ENCODE measurements around the gene CSNK1A1.
"Not testable (repeated sequence)": the region's sequence is repeated elsewhere in the genome, so short reads cannot be mapped to it uniquely, and the experiment has no call there.

Gene CSNK1A1

GRCh38 chr5:149572170-149572569 is 20.9 kb upstream of the CSNK1A1 start:
- no peak for DNase-seq

- DNase-seq = no peak
Measured at GRCh38 chr5:149567226-149567625, 16.0 kb upstream of the CSNK1A1 start.

DNA sequence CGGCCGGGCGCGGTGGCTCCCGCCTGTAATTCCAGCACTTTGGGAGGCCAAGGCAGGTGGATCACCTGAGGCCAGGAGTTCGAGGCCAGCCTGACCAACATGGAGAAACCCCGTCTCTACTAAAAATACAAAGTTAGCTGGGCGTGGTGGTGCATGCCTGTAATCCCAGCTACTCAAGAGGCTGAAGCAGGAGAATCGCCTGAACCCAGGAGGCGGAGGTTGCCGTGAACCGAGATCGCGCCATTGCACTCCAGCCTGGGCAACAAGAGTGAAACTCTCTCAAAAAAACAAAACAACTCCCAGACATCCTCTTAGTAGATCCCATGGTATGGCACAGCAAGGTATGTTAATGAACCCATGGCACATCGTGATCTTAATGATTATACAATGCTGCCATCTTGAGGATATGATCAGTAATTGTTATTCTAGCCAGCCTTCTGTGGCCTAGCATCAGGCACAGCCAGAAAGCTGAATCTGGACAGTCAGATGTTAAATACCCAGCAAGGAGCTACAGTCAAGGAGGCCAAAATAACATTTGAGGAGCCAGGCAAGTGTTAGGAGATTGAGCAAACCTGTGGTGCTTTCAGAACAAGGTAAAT is 13.4 kb upstream of the CSNK1A1 start:
- DNase-seq = peak; percentile 62

DNA sequence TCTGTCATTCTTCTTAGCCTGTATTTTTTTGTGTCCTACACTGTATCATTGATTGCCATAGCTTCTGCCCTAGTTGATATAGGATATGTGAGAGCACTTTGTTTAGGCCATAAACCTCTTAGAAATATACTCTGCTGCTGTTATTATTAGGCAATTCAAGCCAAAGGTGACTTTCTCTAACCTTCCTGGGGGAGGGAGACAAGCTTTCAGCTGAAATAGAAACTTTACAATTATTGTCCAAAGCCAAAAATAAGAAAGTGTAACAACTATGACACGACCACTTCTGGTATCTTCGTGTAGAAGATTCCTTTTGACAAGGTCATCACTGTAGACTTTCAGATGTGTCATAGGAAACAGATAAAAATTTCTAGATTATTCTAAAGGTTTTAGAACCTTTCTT is 12.2 kb upstream of the CSNK1A1 start:
- DNase-seq = no peak

DNA sequence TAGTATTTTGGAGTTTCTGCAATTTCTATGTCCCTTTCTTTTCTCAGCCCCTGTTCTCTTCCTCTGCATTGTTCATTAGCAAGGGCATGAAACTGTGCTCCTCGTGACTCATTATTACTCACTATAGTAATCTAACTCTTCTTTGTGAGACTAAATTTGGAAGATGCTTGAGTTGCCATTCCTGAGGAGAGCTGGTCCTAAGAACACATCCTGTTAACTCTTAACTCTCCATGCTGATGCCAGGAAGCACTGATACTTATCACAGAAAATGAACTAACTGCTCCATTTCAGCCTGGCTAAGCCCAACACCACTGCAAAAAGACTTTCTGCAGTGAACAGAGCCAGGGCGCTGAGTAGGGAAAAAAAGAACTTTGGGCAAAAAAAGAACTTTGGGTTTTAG is 10.6 kb upstream of the CSNK1A1 start:
- DNase-seq = no peak

DNA sequence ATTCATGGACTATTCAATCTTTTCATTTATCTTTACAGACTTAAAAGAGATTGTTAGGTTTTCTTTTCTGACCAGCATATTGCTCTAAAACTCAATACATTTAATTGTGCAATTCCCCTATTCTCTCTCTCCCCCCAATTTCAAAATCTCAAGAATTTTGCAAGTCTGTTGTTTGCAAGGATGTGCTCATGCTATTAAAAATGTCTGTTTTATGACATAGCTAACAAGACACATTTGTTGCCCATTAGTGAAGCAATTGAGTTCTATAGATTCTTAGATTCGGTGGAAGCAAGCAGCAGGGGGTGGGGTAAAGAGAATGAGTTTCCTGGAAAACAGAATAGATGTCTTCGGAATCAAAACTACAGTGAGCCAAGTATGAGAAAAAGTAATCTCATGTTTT is 8.5 kb upstream of the CSNK1A1 start:
- no peak for DNase-seq

DNA sequence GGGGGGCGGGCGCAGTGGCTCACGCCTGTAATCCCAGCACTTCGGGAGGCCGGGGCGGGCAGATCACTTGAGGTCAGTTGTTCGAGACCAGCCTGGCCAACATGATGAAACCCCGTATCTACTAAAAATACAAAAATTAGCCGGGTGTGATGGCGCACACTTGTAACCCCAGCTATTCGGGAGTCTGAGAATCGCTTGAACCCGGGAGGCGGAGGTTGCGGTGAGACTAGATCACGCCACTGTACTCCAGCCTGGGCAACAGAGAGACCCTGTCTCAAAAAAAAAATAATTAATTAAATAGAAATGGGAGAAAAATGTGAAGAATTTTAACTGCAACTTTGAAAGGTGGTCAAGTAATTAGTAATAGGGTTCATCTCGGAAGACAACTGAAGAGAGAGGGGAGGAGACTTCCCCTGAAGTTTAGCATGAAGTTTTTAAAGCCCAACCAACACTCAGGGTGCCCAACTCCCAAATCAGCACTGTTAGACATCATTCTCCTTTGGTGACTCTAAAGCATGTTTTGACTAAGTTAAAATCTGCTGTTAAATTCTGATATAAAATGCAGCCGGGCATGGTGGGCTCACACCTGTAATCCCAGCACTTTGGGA is 1.4 kb upstream of the CSNK1A1 start:
- DNase-seq = no peak

GRCh38 chr5:149552038-149552494 is 827 bp upstream of the CSNK1A1 start:
- DNase-seq = no peak

- no peak for DNase-seq
Measured at GRCh38 chr5:149550594-149551226, 529 bp downstream of the CSNK1A1 start.

- no peak for DNase-seq
Measured at GRCh38 chr5:149550268-149550583, 1.0 kb downstream of the CSNK1A1 start.

GRCh38 chr5:149549461-149550267 is 1.6 kb downstream of the CSNK1A1 start:
- no peak for DNase-seq

DNA sequence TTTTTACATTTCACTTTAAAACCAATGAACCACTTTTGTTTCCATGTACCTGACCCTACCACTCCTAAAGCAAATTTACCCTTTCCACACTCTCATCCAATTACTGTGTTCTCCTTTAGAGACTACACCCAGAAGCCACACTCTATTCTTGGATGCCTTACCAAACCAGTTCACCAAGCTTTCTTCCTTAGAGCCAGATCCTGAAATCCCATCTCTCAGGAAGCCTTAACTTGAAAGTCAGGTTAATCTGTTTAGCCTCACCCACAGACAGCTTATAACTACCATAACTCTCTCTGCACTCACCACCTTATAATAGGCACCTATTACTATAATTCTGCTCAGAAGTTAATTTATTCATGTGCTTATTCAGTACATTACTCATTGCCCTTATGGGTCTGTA is 4.3 kb downstream of the CSNK1A1 start:
- DNase-seq = no peak

- DNase-seq = no peak
Measured at GRCh38 chr5:149545327-149545726, 5.9 kb downstream of the CSNK1A1 start.

DNA sequence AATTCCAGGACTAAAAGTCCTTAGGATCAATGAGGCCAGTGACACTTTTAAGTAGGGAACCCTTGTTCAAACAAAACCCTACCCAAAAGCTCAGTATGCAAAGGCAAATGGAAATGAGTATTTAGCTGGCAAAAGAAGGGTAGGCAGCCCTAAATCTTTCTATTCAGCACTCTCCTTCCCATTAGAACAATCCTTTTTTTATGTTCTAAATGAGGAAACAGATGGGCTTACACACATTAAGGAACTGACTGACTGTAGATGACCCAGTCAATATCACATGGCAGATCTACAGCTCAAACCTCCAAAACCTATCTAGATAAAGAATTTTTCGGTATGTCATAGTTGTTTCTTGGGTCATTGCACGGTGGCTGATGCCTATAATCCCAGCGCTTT is 7.2 kb downstream of the CSNK1A1 start:
- DNase-seq = no peak

GRCh38 chr5:149543361-149544027 is 7.7 kb downstream of the CSNK1A1 start:
- no peak for DNase-seq

DNA sequence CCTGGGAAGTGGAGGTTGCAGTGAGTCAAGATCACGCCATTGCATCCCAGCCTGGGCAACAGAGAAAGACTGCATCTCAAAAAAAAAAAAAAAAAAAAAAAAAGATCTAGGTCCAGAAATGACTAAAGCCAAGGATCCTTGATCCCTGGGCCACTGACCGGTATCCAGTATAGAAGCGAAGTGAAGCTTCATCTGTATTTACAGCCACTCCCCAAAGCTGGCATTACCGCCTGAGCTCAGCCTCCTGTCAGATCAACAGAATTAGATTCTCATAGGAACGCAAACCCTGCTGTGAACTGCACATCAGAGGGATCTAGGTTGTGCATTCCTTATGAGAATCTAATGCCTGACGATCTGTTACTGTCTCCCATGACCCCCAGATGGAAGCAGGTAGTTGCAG is 9.3 kb downstream of the CSNK1A1 start:
- no peak for DNase-seq

DNA sequence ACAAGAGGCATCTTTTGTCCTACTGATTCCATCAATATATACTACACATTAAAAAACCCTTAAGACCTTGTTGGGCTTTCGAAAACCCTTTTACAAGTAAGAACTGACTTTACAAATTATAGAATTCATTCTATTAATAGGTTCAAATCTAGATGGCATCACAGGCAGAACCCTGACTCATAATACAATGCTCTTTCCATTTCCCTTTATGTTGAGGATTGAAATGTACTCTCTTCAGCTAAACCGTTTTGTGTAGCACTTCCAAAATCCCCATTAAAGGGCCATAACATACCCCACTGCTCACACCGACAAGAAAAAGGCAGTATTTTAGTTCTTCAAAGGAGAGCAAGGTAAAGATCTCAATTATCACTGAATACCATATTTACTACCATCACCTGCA is 11.2 kb downstream of the CSNK1A1 start:
- no peak for DNase-seq

- DNase-seq = no peak
Measured at GRCh38 chr5:149537374-149537975, 13.8 kb downstream of the CSNK1A1 start.

DNA sequence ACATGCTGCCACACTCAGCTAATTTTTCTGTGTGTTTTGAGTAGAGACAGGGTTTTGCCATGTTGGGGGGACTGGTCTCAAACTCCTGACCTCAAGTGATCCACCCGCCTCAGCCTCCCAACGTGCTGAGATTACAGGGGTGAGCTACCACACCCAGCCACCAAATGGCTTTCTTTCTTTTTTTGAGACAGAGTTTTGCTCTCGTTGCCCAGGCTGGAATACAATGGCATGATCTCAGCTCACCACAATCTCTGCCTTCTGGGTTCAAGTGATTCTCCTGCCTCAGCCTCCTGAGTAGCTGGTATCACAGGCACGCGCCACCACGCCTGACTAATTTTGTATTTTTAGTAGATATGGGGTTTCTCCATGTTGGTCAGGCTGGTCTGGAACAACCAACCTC is 15.5 kb downstream of the CSNK1A1 start:
- DNase-seq = not testable (repeated sequence)

- DNase-seq = no peak
Measured at GRCh38 chr5:149532413-149532812, 18.8 kb downstream of the CSNK1A1 start.

DNA sequence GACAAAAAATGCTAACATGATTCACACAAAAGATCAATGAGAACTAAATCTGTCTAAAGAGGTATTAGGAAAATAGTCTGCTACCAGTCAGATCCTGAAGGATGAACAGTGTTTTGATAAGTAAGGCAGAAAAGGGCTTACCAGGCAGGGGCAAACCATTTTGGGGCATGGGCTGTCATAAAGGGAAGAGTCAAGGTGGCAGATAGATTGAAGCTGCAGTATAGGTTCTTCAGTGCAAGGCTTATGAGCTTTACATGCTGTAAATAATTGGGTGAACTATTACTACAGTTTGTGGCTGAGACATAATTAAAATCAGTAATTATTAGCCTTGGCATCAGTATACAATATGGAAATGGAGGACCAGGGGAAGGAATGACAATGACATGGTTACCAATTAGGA is 21.8 kb downstream of the CSNK1A1 start:
- no peak for DNase-seq

- no peak for DNase-seq
Measured at GRCh38 chr5:149528281-149529060, 22.8 kb downstream of the CSNK1A1 start.

Measured in NCI-H1436 (cell line).